Chondrocyte (in vitro differentiated cells): ENCODE measurements around the gene SEMA6B. TPM values are rescaled to one million over a fixed set of nuclear protein-coding genes. Genes with fewer than 3 reads are reported as not detected.

Experiments
- DNase-seq: peaks from one replicate; pipeline ENCODE4 v3.0.0; 2021; ENCODE audit warnings: mixed read lengths, low spot score
- H3K27ac Mint-ChIP-seq: one replicate; pipeline ENCODE4 v1.8.0; 2021; ENCODE audit warnings: mild to moderate bottlenecking, moderate library complexity, mixed read lengths; ENCODE audit not compliant: unreplicated experiment
- H3K27me3 Mint-ChIP-seq: 2 replicates; pipeline ENCODE4 v1.8.0; 2021; ENCODE audit warnings: low read depth, mixed read lengths
- H3K36me3 Mint-ChIP-seq: 2 replicates; pipeline ENCODE4 v1.8.0; 2021; ENCODE audit warnings: low read depth, mixed read lengths
- H3K4me1 Mint-ChIP-seq: 2 replicates; pipeline ENCODE4 v1.8.0; 2021; ENCODE audit warnings: low read depth, mild to moderate bottlenecking, mixed read lengths
- H3K4me3 Mint-ChIP-seq: one replicate; pipeline ENCODE4 v1.8.0; 2021; ENCODE audit warnings: mild to moderate bottlenecking, moderate library complexity, mixed read lengths; ENCODE audit not compliant: unreplicated experiment
- H3K9me3 Mint-ChIP-seq: 2 replicates; pipeline ENCODE4 v1.8.0; 2021; ENCODE audit warnings: low read depth, mixed read lengths
- total RNA-seq: library from RNA; stranded (reverse); gene quantifications from 3 replicates; pipeline ENCODE4 v1.2.1, GENCODE V29; 2021
- TF ChIP-seq, protein P1 (sequence below): fragments of 200-600 bp; sonication (generic); IDR thresholded peaks from 2 replicates; pipeline ENCODE4 v1.5.0; 2021; ENCODE audit warnings: antibody characterized with exemption, mild to moderate bottlenecking, moderate library complexity

Gene SEMA6B
- total RNA-seq, 1 donor from 2014 or later: 4.2 TPM

- DNase-seq: no peak
- no peak overlapping the region for H3K4me3 Mint-ChIP-seq
- no peaks in the 10 kb centered on the region for H3K9me3 Mint-ChIP-seq
- peaks cover 17% of the 10 kb centered on the region for H3K4me1 Mint-ChIP-seq
- no peaks in the 10 kb centered on the region for H3K36me3 Mint-ChIP-seq
- peaks cover 1% of the 10 kb centered on the region for H3K27me3 Mint-ChIP-seq
- H3K27ac Mint-ChIP-seq: no peak overlapping the region
- TF ChIP-seq, protein P1, sequence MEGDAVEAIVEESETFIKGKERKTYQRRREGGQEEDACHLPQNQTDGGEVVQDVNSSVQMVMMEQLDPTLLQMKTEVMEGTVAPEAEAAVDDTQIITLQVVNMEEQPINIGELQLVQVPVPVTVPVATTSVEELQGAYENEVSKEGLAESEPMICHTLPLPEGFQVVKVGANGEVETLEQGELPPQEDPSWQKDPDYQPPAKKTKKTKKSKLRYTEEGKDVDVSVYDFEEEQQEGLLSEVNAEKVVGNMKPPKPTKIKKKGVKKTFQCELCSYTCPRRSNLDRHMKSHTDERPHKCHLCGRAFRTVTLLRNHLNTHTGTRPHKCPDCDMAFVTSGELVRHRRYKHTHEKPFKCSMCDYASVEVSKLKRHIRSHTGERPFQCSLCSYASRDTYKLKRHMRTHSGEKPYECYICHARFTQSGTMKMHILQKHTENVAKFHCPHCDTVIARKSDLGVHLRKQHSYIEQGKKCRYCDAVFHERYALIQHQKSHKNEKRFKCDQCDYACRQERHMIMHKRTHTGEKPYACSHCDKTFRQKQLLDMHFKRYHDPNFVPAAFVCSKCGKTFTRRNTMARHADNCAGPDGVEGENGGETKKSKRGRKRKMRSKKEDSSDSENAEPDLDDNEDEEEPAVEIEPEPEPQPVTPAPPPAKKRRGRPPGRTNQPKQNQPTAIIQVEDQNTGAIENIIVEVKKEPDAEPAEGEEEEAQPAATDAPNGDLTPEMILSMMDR: no peak
Measured at GRCh38 chr19:4521170-4521887, 38.2 kb downstream of the SEMA6B start.

- no peaks in the 10 kb centered on the region for H3K36me3 Mint-ChIP-seq
- TF ChIP-seq, protein P1: no peak
- H3K9me3 Mint-ChIP-seq: no peaks in the 10 kb centered on the region
- H3K27me3 Mint-ChIP-seq: peaks cover 1% of the 10 kb centered on the region
- peaks cover 17% of the 10 kb centered on the region for H3K4me1 Mint-ChIP-seq
- H3K27ac Mint-ChIP-seq: peak overlapping the region; percentile 5
- no peak overlapping the region for H3K4me3 Mint-ChIP-seq
- DNase-seq: no peak
Measured at GRCh38 chr19:4519521-4520277, 39.8 kb downstream of the SEMA6B start.

DNA sequence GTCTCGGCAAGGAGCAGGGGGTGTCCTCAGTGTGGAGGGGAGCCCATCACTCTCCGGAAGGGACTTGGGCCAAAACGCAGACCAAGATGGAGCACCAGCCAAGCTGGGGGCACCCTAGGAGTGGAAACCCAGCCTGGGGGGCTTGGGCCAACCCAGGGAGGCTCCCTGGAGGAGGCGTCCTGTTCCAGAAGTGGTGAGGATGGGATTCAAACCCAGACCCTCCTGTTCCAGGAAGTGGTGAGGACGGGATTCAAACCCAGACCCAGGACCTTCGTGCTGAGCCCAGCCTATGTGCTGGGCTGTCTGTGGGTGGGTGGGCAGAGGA is 40.4 kb downstream of the SEMA6B start:
- Mint-ChIP-seq H3K27ac (no peak overlapping the region), H3K36me3 (no peaks in the 10 kb centered on the region), H3K4me3 (no peak overlapping the region), H3K9me3 (no peaks in the 10 kb centered on the region), H3K27me3 (peaks cover 1% of the 10 kb centered on the region), H3K4me1 (peaks cover 17% of the 10 kb centered on the region)
- TF ChIP-seq, protein P1: no peak
- no peak for DNase-seq

- H3K4me1 Mint-ChIP-seq: peaks cover 17% of the 10 kb centered on the region
- H3K27ac Mint-ChIP-seq: no peak within 1 kb of the TSS
- peaks cover 1% of the 10 kb centered on the region for H3K27me3 Mint-ChIP-seq
- H3K4me3 Mint-ChIP-seq: no peak within 1 kb of the TSS
- no peaks in the 10 kb centered on the region for H3K36me3 Mint-ChIP-seq
- no peaks in the 10 kb centered on the region for H3K9me3 Mint-ChIP-seq
- TF ChIP-seq, protein P1: no peak
- DNase-seq: peak; percentile 83
Measured at GRCh38 chr19:4518345-4519171, 40.9 kb downstream of the SEMA6B start, which contains the start of gene PLIN4. Gene PLIN4 (minus strand): TSS chr19:4518486. CDS start chr19:4518272, 214 bp downstream.
